Stimulated activated CD4-positive, alpha-beta T cell treated with anti-CD3 and anti-CD28 coated beads, Interleukin-12 subunit alpha, Interleukin-12 subunit beta, amount 100 ng/mL, for 48 hours (primary cell): Measurements from ENCODE around the gene OCLN.
"Not testable (repeated sequence)": the region's sequence is repeated elsewhere in the genome, so short reads cannot be mapped to it uniquely, and the experiment has no call there.

Experiments used
- DNase-seq, 3 donors: peaks; one replicate each; pipeline ENCODE4 v3.0.0-alpha.2; 2020; ENCODE audit warnings: low read depth in 2 of 3, low spot score in 1 of 3

OCLN gene

GRCh38 chr5:69489246-69489645 lies 3.3 kb upstream of the OCLN start:
- DNase-seq: no peak

- DNase-seq: no peak
These were observed 1.6 kb upstream of the OCLN start for GRCh38 chr5:69491027-69491426.

GRCh38 chr5:69491838-69492390 lies 676 bp upstream of the OCLN start:
- DNase-seq: no peak

- DNase-seq: peak in 1 of 3 donors; percentile 1
These were observed 369 bp downstream of the OCLN start for GRCh38 chr5:69492923-69493395.

DNA sequence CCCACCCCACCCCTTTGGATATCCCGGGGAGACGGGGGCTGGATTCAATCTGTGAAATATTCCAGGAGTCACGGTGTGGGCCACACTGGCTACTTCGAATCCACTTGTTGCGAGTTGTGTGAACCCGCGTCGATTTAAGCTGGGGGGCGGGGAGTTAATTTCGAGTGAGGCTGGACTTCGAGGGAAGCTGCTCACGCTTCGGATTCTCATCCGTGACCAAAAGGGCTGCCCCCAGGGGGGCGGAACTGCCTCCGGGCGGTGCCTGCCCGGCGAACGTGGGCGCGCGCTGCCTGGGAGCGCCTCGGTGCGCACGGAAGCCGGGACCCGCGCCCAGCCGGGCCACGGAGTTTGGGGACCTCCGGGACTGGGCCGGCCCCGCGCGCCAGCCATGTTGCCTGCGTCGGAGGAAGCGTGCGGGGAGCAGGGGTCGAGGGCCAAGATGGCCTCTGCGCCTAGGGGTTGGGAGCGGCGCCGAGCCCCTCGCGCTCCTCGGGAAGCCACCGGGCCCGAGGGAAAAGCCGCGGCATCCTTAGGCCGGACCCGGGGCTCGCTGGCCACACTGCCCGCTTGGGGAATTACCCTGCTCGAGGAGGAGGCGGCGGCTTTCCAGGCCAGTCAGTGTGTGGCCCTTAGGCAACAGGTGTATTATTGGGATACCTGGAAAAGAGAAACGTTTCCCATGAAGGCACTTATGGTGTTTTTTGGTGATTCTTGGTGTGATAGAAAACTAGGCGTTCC lies 975 bp downstream of the OCLN start:
- peak in 1 of 3 donors; percentile 0 for DNase-seq

GRCh38 chr5:69494452-69494851 lies 1.9 kb downstream of the OCLN start:
- DNase-seq: no peak

DNA sequence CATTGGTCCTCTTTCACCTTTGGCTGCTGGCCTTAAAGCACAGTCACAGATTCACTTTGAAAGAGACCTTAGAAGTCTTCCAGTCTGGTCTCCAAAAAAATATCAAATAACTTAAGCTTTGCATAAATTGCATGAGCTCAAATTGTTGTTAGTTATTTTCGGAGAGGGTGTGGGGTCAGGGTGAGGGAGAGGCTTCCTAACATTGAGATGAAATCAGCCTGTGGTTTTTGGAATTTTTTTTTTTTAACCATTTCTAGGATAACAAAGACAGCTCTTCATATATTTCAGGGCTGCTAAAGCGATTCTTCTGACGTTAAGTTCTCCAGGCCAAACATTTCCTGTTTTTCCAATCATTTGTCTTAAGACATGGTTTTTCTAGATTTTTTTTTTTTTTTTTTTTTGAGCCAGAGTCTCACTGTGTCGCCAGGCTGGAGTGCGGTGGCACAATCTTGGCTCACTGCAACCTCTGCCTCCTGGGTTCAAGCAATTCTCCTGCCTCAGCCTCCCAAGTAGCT lies 4.5 kb downstream of the OCLN start:
- DNase-seq: no peak

- DNase-seq: no peak
These were observed 5.8 kb downstream of the OCLN start for GRCh38 chr5:69498384-69498783.

GRCh38 chr5:69502367-69502766 lies 9.8 kb downstream of the OCLN start:
- DNase-seq: no peak

GRCh38 chr5:69502767-69503488 lies 10.3 kb downstream of the OCLN start:
- no peak for DNase-seq

DNA sequence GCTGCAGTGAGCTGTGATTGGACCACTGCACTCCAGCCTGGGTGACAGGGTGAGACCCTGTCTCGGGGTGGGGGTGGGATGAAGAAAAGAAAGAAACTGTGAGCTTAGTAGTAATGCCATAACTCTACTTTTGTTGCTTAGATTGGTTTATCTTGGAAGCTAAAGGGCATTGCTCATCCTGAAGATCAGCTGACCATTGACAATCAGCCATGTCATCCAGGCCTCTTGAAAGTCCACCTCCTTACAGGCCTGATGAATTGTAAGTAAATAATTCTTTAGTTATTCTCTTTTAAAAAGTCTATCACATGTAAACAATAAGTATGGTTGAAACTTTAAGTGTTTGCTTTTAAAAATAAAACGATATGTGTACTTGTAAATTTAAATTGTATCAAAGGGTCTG lies 11.4 kb downstream of the OCLN start:
- no peak for DNase-seq

DNA sequence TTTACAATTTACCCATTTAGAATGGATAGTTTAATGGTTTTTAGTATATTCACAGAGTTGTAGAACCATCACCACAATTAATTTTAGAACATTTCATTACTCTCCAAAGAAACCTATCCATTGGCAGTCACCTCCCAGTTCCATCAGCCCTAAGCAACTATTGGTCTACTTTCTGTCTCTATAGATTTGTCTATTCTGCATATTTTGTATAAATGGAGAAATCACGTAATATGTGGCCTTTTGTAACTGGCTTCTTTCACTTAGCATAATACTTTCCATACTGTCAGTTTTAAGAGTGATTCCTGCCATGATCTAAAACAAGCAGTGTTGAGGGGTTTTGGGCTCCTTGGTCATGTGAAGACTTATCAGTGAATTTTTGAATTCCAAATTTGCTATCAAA lies 12.7 kb downstream of the OCLN start:
- DNase-seq: no peak

- DNase-seq: no peak
These were observed 16.6 kb downstream of the OCLN start for GRCh38 chr5:69509212-69509611.

DNA sequence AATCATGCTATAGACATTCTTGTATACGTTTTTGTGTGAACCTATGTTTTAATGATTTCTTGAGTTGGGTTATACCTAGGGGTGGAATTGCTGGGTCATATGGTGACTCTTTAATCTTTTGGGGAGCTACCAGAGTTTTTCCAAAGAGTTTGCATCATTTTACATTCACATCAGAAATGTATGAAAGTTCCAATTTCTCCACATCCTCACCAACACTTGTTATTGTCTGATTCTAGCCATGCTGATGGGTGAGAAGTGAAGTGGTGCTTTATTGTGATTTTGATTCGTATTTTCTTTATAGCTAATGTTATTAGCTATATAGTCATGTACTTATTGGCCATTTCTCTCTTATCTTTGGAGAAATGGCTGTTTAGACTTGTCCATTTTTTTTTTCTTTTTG lies 18.1 kb downstream of the OCLN start:
- no peak for DNase-seq

DNA sequence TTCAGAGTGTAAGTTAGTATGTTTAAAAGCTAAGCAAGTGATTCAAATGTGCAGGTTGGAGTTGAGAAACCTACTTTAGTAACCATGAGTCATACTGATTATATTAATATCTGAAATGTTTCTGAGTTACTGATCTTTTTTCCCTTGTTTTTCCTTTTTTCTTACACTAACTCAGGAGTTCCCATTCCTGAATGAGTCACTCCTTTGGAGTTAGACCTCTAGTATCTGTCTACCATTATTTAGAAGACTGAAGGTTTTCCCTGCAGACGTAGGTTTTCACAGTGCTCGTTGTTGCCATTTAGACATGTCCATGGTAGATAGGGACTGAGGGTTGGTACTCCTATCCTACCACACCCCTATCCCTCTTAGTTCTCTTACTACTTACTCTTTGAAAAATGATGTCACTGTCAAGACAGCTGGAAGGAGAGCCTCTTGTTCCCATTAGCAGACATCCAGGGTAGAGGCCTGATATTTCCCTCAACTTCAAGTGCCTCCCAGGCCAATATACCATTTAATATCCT lies 20.2 kb downstream of the OCLN start:
- DNase-seq: no peak

GRCh38 chr5:69515570-69515969 lies 23.0 kb downstream of the OCLN start:
- DNase-seq: not testable (repeated sequence)

GRCh38 chr5:69516769-69517168 lies 24.2 kb downstream of the OCLN start:
- no peak for DNase-seq

GRCh38 chr5:69517763-69518212 lies 25.2 kb downstream of the OCLN start:
- no peak for DNase-seq

DNA sequence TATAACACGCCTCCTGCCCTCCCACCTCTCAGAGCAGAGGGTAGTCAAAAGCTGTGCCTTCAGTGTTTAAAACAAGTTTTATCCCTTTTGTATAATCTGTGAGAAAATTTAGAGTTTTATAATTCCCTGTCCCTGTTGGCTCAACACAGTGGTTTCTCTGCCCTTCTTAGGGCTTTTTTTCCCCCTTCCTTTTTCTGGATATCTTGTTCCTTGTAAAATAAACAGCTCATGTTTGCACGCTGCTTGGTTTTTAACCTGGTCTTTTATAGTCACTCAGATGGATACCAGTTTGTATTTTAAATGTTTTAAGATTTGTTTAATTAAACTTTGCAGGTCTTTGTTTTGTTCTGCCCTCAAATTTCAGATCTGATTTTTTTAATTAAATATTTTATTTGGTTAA lies 26.7 kb downstream of the OCLN start:
- no peak for DNase-seq

GRCh38 chr5:69522035-69522434 lies 29.4 kb downstream of the OCLN start:
- no peak for DNase-seq

DNA sequence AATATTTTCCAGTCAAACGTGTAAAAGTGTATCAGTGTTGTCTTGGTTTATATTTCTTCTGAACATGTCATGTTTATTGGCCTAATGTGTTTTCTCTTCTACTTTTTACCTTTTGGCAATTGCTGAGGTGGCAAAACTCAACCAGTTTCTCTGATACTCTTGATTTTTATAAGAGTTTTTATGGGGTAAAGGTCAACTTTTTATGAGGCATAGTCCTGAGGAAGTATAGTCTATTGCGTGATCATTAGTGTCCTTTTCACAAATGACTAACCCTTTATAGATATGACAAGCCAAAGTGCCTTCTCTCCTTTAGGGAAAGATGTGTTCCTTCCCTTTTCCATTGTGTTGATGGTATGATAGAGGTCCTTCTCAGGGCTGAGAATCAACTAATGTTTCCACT lies 32.9 kb downstream of the OCLN start:
- no peak for DNase-seq

DNA sequence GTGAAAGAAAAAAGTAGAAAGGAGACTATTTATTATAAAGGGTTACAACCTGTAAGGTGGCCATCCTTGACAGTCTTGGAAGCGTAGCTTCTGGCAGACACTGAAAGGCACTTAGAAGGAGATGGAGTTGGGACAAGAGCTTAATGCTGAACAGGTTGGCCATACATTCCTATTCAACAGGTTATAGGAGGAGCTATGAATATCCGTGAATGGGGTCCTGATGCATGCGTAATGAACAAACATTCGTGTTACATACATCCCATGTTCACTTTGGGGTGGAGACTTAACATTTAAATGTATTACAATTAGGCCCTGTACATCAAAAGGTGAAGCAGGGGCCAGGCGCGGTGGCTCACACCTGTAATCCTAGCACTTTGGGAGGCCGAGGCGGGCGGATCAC lies 34.1 kb downstream of the OCLN start:
- DNase-seq: no peak
